Smooth muscle cell (in vitro differentiated cells): ENCODE data around the gene FUT3. TPM values are rescaled to one million over a fixed set of nuclear protein-coding genes. Genes with fewer than 3 reads are reported as not detected.

Experiments used
- DNase-seq: peaks from one replicate; lab custom pipeline; 2025; ENCODE audit not compliant: unreplicated experiment; lab: John Stamatoyannopoulos, UW
- H2AFZ ChIP-seq: fragments of 200-600 bp; sonication (generic); 2 replicates; pipeline ENCODE4 v1.6.0; 2016; ENCODE audit warnings: antibody characterized with exemption, low read depth, mild to moderate bottlenecking
- H3F3A ChIP-seq: fragments of 200-600 bp; sonication (generic); 2 replicates; pipeline ENCODE4 v1.6.0; 2017; ENCODE audit warnings: antibody characterized with exemption, low read depth
- H3K27ac ChIP-seq: fragments of 200-600 bp; sonication (generic); 2 replicates; pipeline ENCODE4 v1.5.1; 2016; ENCODE audit warnings: low read depth, mild to moderate bottlenecking
- H3K27me3 ChIP-seq: fragments of 200-600 bp; sonication (generic); 2 replicates; pipeline ENCODE4 v1.6.1; 2016; ENCODE audit warnings: low read depth, mild to moderate bottlenecking
- H3K36me3 ChIP-seq: fragments of 200-600 bp; sonication (generic); 2 replicates; pipeline ENCODE4 v1.5.1; 2016; ENCODE audit warnings: low read depth
- H3K4me1 ChIP-seq: fragments of 200-600 bp; sonication (generic); 2 replicates; pipeline ENCODE4 v1.5.1; 2016; ENCODE audit warnings: low read depth
- H3K4me2 ChIP-seq: fragments of 200-600 bp; sonication (generic); 2 replicates; pipeline ENCODE4 v1.6.0; 2016; ENCODE audit warnings: mild to moderate bottlenecking
- H3K4me3 ChIP-seq: fragments of 200-600 bp; sonication (generic); 2 replicates; pipeline ENCODE4 v1.5.1; 2016; ENCODE audit warnings: mild to moderate bottlenecking
- H3K79me2 ChIP-seq: fragments of 200-600 bp; sonication (generic); 2 replicates; pipeline ENCODE4 v1.6.0; 2016; ENCODE audit warnings: low read depth, mild to moderate bottlenecking
- H3K9ac ChIP-seq: fragments of 200-600 bp; sonication (generic); 2 replicates; pipeline ENCODE4 v1.6.0; 2016; ENCODE audit warnings: low read depth
- H3K9me3 ChIP-seq: fragments of 200-600 bp; sonication (generic); replicated peaks from 2 replicates; pipeline ENCODE4 v1.5.1; 2016; ENCODE audit warnings: low read depth
- H4K20me1 ChIP-seq: fragments of 200-600 bp; sonication (generic); 2 replicates; pipeline ENCODE4 v1.6.0; 2016; ENCODE audit warnings: low read depth
- WGBS: methylation state at CpG from one replicate; pipeline ENCODE4 v1.1.7; 2016; ENCODE audit warnings: low lambda C conversion rate; 5-methylcytosine and 5-hydroxymethylcytosine counted together
- polyA plus RNA-seq: library from polyadenylated mRNA; unstranded; fragments of >200 nt; fragmentation: Nextera tagmentation; extraction: Ambion mirVana; gene quantifications from 2 replicates; pipeline ENCODE4 v1.2.1, GENCODE V29; 2016
- total RNA-seq: library from RNA; depleted of rRNA; stranded (reverse); fragments of >200 nt; gene quantifications from 2 replicates; pipeline ENCODE4 v1.2.3, GENCODE V29; 2014
- TF ChIP-seq, protein P1 (sequence below): fragments of 200-600 bp; sonication (generic); IDR thresholded peaks from 2 replicates; pipeline ENCODE4 v1.5.1; 2017; ENCODE audit warnings: borderline replicate concordance, mild to moderate bottlenecking, antibody characterized with exemption; ENCODE audit not compliant: insufficient read depth, poor library complexity, severe bottlenecking

The FUT3 gene
- total and polyA plus RNA-seq, 2 experiments from 2014 or later, result 0.24 to 0.58 TPM

DNA sequence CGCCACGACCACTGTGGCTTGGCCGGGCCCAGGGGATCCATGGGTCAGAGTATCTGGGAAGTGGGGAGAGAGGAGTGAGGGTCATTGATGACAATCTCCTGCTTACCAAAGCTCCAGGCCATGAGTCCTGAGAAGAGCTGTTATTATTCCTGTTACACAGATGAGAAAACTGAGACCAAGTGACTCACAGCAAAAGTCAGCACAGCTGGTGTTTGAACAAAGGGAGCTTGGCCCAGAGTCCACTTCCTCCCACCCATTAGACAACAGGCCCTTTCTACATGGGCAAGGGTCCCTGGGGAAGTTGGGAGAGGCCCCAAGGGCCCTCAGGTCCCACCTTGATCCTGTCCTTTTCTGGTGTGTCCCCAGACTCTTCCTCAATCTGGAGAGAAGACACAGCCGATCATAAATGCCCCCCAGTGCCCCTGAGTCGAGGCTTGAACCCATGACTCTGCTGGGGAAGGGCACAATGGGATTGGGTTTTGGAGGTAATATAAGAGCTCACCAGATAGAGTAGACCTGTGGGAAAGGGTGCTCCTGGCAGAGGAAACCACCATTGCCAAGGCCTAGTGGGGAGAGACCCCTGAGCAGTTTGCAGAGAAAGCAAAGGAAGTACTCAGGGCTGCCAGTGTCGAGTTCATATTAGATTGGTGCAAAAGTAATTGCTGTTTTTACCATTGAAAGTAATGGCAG lies 18.6 kb downstream of the FUT3 start:
- no peaks in the 10 kb centered on the region for H3K27me3 ChIP-seq

DNA sequence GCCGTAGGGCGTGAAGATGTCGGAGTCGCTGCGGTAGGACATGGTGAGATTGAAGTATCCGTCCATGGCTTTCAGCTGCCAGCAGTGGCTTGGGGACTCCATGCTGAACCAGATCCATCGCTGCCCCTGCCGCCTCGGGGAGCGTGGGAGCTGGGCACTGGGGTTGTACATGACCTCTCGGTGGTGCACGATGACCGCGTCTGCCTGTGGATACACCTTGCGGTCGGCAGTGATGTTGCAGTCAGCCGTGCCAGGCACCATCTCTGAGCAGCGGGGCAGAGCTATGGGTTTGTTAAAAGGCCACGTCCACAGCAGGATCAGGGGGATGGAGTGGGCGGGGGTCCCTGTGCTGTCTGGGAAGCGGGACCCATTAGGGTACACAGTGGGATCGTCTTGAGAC lies 19.2 kb downstream of the FUT3 start:
- no peaks in the 10 kb centered on the region for H3K27me3 ChIP-seq
- no peaks in the 10 kb centered on the region for H3K79me2 ChIP-seq
- no peaks in the 10 kb centered on the region for H3K36me3 ChIP-seq
- no peaks in the 10 kb centered on the region for H3K4me1 ChIP-seq
- H3F3A ChIP-seq, result no peaks in the 10 kb centered on the region
- H2AFZ ChIP-seq, result no peak overlapping the region
- no peak overlapping the region for H3K9ac ChIP-seq
- H3K27ac ChIP-seq, result no peak overlapping the region
- no peaks in the 10 kb centered on the region for H3K9me3 ChIP-seq
- H3K4me2 ChIP-seq, result no peak overlapping the region
- H4K20me1 ChIP-seq, result no peaks in the 10 kb centered on the region
- no peak overlapping the region for H3K4me3 ChIP-seq
- 92% methylated on average over 22 of the region's 22 CpGs for WGBS
- no peak for DNase-seq
- TF ChIP-seq, protein P1, sequence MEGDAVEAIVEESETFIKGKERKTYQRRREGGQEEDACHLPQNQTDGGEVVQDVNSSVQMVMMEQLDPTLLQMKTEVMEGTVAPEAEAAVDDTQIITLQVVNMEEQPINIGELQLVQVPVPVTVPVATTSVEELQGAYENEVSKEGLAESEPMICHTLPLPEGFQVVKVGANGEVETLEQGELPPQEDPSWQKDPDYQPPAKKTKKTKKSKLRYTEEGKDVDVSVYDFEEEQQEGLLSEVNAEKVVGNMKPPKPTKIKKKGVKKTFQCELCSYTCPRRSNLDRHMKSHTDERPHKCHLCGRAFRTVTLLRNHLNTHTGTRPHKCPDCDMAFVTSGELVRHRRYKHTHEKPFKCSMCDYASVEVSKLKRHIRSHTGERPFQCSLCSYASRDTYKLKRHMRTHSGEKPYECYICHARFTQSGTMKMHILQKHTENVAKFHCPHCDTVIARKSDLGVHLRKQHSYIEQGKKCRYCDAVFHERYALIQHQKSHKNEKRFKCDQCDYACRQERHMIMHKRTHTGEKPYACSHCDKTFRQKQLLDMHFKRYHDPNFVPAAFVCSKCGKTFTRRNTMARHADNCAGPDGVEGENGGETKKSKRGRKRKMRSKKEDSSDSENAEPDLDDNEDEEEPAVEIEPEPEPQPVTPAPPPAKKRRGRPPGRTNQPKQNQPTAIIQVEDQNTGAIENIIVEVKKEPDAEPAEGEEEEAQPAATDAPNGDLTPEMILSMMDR, result no peak

More for the DNA sequence above, 18.6 kb downstream of the FUT3 start:
- Histone ChIP-seq H3F3A (no peaks in the 10 kb centered on the region), H3K4me1 (no peaks in the 10 kb centered on the region), H3K4me3 (no peak overlapping the region), H3K4me2 (no peak overlapping the region), H3K9ac (no peak overlapping the region), H3K36me3 (no peaks in the 10 kb centered on the region), H3K9me3 (no peaks in the 10 kb centered on the region), H4K20me1 (no peaks in the 10 kb centered on the region), H2AFZ (no peak overlapping the region), H3K79me2 (no peaks in the 10 kb centered on the region), H3K27ac (no peak overlapping the region)
- 91% methylated on average over 6 of the region's 6 CpGs for WGBS
- no peak for DNase-seq
- TF ChIP-seq, protein P1, result no peak

DNA sequence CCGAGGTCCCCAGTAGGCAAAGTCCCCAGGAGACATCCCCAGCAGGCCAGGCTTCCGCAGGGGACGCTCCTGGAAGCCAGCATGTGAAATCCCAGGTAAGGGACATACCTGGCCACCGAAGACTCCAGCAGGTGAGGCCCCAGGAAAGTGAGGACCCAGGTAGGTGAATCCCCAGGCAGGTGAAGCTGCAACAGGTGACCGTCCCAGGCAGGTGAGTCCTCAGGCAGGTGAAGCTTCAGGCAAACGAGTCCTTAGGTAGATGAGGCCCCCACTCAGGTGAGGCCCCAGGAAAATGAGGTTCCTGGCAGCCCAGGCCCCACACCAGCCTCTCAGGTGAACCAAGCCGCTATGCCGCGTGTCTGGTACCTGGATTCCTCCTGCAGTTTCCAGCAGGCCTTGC lies 20.1 kb downstream of the FUT3 start:
- H3K4me1 ChIP-seq, result no peaks in the 10 kb centered on the region
- no peak overlapping the region for H3K9ac ChIP-seq
- H3F3A ChIP-seq, result no peaks in the 10 kb centered on the region
- no peaks in the 10 kb centered on the region for H3K79me2 ChIP-seq
- H3K4me3 ChIP-seq, result no peak overlapping the region
- H2AFZ ChIP-seq, result no peak overlapping the region
- 94% methylated on average over 9 of the region's 9 CpGs for WGBS
- no peaks in the 10 kb centered on the region for H4K20me1 ChIP-seq
- no peak overlapping the region for H3K4me2 ChIP-seq
- H3K27me3 ChIP-seq, result no peaks in the 10 kb centered on the region
- no peak overlapping the region for H3K27ac ChIP-seq
- TF ChIP-seq, protein P1, result no peak
- no peaks in the 10 kb centered on the region for H3K9me3 ChIP-seq
- no peak for DNase-seq
- no peaks in the 10 kb centered on the region for H3K36me3 ChIP-seq

DNA sequence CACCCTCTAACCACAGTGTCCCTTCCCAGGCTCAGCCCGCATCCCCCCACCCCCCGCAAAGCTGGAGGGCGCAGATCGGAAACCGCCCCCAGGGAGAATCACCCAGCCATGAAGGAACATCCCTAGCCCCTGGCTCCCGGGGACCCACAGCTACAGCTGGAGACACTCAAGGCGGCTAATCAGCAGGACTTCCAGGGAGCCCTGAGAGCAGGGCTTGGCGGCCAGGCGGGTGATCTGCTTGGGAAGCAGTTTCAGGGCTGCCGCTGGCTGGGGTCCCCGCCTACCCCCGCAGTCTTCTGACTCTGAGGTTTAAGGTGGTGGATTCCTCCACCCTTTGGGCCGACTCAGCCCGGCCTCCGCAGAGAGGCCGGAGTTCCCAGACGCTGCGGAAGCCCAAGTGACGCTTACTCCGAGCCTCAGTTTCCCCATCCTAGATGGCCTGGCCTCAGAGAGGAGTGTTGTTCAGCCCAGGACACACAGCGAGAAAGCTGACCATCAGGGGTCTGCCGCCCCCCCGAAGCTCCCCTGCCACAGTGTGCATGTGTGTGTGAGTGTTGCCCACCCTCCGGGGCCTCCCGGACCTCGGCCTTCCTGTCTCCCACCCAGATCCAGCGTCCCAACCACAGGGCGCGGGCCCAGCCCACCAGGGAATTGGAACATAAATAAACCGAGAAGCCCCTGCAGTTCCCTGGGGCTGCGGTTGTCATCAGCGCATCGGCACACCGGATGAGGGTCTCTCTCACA lies 21.5 kb downstream of the FUT3 start:
- Histone ChIP-seq H3K4me1 (no peaks in the 10 kb centered on the region), H4K20me1 (no peaks in the 10 kb centered on the region), H2AFZ (no peak overlapping the region), H3F3A (no peaks in the 10 kb centered on the region), H3K9me3 (no peaks in the 10 kb centered on the region), H3K4me2 (peak overlapping the region; percentile 84), H3K27me3 (no peaks in the 10 kb centered on the region), H3K79me2 (no peaks in the 10 kb centered on the region), H3K4me3 (peak overlapping the region; percentile 53), H3K27ac (peak overlapping the region; percentile 93), H3K9ac (peak overlapping the region; percentile 85), H3K36me3 (no peaks in the 10 kb centered on the region)
- no peak for DNase-seq
- TF ChIP-seq, protein P1, result no peak
- 77% methylated on average over 34 of the region's 34 CpGs for WGBS
